AG20443 (cell line): ENCODE data around the gene ILDR2.

ENCODE experiments used
- DNase-seq: peaks from one replicate; pipeline ENCODE4 v3.0.0; 2012; ENCODE audit warnings: low spot score, mixed read lengths

Gene ILDR2

DNA sequence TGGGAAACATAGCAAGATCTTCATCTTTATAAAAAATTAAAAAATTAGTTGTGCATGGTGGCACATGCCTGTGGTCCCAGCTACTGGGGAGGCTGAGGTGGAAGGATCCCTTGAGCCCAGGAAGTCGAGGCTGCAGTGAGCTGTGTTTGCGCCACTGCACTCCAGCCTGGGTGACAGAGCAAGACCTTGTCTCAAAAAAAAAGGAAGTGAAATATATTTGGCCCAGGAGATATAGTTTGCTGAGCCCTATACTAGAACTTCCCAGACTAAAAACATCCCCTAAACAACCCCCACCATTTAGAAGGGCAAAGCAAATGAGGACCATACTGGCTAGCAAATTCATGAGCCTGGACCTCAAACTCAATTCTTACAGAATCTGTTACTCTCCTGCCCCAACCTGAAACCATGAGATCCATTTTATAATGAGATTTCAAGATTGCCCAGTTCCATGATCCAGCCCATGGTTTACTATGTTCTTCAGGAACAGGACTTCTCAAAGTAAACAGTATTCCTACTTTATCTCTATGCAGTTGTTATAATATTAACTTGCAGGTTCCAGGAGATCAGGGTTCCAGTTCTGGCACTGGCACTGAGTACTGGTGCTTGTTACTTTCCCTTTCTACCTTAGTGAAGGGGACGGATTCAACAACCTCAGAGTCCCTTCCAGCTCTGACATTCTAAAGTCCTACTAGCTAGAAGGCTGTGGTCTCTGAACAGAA is 50.4 kb downstream of the ILDR2 start:
- no peak for DNase-seq

DNA sequence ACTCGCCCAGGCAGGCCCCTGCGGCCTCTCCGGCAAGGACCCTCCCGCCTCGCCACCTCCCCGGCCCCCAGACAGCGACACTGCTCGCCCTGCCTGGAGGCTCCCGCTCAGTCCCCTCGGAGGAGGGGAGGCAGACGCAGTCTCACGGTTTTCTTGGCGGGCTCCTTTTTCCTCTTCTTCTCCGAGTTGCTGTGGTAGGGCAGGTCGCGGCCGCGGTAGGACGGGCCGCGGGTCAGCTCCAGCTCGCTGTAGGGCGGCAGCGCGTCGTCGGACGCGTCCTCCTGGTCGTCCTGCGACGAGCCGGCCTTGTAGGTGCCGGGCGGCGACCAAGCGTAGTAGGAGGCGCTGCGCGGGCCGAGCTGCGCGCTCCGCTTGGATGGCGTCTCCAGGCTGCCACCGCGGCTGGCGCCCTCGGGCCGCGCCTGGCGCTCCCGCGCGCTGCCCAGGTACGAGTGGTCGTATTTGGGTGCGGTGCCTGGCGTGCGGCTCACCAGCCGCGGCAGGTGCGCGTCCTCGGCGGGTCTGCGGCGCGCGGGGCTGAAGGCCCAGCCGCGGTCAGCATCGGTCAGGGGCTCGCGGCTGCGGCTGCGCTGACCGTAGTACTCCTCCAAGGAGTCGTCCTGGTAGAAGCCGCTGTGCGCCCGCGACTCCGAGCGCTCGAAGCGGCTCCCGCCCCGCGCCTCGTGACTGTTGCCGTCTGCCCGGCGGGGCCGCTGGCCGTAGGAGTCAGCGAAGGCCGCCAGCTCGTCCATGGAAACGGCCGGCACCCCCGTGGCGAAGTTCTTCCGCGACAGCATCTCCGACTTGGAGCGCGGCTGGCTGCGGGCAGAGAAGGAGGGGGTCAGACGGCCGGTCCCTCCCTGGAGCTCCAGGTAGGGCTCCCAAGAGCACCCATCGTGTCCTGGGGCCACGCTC is 54.5 kb downstream of the ILDR2 start:
- DNase-seq, result peak; percentile 44

DNA sequence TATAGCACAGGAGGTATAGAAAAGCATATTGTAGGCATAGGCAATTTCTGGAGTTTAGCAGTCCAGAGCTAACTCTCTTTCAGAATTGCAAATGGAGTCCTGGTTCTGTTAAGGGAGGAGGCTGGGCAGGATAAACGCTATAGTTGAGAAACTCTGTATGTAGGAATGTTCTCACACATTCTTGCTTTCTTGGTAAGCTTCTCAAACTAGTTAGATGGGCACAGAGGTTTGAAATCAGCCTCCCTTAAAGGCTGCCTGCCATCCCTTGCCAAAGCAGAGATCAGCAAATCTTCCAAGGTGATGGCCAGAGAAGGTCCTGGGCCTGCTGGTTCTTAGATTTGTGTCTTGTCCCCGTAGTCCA is 56.4 kb downstream of the ILDR2 start:
- DNase-seq, result no peak

DNA sequence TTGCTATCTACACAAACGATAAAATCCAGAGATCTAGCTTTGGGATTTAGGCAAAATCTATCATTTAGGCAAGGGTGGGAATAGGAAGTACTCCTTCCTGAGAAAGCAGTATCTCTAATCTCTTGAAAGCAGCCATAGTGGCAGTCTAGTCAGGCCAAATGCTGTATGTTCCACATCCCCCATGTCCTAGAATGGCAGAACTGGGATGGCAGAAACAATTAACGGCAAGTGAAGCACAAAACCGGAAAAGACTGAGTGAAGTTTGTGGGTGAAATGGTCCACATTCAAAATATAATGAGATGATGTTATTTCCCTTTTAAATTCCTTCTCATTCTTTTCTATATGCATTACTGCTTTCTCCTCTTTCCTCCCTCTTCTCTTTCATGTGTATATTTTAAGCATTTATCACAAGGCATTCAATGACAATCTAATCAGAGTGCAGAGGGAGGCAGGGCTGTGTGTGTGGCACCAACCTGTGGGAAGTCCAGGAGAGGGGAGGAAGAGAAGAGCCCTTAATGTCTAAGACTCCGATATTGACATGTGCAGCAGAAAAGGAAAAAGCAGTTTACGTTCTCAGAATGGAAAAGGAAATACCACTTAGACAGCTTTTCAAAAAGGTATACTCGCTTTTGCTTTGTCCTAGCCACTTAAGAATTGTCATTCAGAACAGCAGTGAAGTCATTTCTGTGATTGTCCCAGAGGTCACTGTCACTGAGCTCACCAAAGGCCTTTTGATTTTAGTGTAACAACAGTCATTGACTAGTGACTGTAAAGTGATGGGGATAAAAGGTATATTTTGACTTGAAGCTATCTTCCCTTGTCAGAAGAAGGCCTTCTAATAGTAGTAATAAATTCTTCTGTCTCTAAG is 57.0 kb downstream of the ILDR2 start:
- DNase-seq, result no peak

DNA sequence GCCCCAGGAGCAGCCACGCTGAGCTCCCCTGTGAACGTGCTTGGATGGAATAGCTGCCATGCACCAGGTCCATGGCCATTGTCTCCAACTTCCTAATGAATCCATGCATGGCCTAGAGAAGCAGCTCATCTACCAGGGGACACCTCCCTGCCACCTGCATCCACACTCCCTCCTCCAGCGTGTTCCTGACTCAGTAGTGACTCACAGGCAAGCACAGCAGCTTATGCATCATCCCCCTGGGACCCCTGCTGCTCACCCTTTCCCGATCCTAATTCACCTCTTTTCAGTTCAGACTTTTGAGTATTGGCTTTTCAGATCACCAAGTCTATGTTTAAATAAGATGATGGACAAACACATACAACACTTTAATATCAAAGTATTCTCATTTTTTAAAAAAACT is 59.4 kb downstream of the ILDR2 start:
- no peak for DNase-seq

DNA sequence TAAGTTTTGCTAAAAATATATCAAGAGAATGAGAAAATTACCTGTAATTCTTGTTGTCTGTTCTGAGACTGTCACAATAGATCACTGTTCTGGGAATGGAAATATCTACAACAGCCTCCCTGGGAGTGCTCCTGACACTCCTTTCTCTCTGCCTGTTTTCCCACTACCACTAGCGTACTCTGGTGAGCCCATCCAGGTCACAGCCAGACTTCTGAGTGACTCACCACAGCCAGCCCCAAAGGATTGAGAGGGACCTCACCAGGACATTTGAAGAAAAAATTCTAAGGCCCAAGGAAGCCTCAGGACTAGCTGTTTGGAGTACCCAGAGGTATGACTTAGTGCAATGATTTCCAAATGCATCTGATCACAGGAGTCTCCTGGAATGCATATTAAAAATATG is 60.3 kb downstream of the ILDR2 start:
- no peak for DNase-seq

DNA sequence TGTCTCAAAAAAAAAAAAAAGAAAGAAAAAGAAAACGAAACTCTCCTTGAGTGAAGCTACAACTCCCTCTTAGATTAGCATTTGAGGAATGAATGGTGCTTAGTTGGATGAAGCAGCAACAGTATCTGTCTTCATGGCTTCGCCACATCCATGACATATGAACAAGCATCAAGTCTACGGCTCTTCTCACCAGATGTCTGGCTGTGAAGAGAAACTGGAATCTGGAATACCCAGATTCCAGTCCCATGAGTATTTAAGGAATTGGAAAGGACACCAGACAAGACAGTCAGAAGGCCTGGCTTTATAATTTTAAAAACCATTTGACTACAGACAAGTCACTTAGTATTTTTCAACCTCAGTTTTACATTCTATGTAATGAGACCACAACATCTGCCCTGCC is 61.2 kb downstream of the ILDR2 start:
- DNase-seq, result no peak

DNA sequence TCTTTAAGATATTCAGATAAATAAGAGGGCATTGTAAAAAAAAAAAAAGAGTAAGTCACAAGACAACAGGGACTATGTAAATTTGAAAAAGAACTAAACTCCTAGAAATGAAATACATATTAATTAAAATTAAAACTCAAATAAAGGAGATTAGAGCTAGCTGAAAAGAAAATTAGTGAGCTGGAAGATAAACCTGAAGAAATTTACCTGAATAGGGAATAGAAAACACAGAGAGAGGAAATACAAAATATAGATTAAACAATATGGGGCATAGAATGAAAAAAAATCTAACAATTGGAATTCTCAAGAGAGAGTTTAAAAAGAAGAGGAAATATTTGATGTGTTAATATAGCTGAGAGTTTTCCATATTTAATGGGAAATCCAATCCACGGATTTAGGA is 63.7 kb downstream of the ILDR2 start:
- no peak for DNase-seq

DNA sequence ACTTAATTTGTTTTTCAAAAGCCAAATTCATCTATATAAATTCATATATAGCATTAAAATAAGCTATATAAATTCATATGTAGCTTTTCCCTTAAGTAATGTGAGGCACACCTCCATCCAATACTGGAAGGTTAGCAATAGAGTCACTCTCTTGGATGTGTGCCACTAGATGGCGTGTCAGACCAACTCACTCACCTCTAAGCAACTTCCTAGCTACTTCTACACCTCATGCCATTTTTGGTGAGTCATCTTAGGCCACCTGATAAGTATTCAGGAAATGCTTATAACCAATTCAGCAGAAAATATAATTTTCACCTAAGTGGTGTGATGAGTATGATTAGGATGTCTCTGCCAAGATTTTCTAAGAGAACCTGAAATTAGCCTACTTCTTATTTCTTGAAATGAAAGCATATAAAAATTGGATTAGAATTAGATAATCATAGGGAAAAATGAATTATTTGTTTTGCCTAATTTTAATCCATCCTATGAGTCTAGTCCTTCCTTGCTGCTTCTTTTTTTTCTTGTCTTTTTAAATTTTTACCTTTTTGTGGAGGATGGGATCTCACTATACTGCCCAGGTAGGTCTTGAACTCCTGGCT is 64.8 kb downstream of the ILDR2 start:
- peak; percentile 51 for DNase-seq

DNA sequence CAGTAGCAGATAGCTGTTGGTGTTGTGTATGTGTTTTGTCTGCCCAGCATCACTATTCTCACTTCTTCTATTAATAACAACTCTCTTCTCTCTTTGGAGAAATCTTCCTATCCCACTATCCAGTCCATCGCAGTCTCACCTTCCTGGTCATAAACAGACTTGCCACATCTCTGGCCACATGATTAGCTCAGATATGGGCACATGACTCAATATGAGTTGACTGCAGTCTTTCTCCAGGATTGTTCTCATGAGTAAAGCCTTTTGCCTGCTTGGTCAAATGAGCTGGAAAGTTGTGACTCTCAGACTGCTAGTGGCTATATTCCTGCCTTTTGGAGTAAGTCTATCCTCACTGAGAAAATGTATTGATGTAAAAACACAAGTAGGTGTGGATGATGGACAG is 66.4 kb downstream of the ILDR2 start:
- DNase-seq, result no peak

DNA sequence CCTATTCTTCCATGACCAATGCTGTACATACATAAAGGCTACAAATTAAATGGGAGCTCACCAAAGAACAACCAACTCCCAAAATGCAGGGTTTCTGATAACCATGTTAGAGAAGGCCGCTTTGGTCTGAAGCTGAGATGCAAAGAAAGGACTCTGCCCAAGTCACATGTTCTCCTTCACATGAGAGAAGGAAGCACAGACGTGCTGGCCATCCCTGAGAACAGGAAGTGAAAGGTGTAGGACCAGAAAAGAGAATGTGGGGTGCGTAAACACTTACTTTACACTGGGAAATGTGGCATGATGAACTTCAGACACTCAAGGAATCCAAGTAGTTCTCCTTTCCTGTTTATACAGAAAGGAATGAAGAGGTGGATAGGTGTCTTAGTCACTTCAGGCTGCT is 67.6 kb downstream of the ILDR2 start:
- DNase-seq, result no peak

DNA sequence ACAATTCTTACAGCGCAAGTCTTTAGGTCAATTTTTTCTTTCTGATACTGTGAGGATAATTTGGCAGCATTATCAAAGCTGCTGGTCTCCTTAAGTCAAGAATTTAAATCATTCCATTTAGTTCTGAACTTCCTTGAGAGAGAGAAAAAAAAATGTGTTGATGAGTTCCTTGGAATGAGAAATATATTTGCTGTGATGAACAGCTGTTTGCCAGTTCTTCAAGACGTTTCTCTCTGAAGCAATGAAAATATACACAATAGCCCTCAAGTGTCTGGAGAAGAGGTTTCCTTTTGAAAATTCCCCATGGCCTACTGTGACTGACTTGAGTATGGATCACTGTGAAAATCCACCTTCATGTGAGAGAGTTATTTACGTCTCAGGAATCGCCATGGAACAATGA is 68.3 kb downstream of the ILDR2 start:
- no peak for DNase-seq

DNA sequence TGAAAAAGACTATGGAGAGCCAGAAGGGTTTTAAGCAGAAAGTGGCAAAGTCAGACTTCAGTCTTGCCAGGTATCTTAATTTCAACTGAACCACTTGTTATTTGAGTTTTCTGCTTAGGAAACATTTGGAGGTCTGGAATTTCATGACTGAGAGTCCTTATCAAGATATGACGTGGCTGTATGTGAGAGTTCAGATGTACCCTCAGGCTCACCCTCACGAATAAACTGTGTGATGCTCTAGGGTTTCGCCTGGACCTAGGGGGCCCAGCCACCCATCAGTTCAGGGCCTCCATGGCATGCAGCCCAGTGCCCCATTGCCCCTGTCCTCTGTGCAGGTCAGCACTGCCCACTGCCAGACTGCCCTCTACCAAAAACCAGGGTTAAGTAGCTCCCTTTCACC is 68.7 kb downstream of the ILDR2 start:
- no peak for DNase-seq

DNA sequence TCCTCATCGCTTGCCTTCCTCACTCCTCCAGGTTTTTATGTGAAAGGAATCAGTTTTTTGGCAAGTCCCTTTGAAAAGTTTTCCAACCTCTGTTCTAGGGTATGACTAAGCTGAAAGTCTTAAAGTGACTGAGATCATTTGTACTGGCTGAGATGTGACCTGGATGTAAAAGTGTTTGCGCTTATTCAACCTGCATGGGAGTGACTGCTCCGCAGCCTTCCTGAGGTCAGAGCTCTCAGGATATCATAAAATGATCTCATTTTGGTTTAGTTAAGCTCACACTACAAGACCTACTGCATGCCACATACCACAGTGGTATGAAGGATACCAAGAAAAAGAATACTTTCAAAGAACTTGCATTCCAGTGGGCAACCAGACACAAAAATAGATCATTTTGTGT is 69.4 kb downstream of the ILDR2 start:
- peak; percentile 27 for DNase-seq

DNA sequence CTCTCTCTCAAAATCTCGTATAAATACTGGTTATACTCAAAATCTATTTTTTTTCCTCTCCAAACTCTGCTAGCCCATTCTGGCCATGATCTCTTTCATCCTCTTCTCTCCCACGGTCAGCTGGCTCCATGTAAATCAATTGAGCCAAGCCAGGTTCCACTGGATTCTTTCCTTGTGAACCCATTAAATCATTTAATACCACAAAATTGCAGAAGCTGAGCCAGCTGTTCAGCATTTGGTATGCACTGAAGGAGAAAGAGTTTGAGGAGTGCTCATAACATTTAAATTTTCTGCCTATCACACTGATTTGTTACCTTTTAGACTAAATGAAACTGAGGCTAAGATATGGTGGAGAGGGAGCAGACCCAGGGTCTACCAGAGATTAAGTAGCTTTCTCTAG is 70.2 kb downstream of the ILDR2 start:
- DNase-seq, result peak; percentile 27

DNA sequence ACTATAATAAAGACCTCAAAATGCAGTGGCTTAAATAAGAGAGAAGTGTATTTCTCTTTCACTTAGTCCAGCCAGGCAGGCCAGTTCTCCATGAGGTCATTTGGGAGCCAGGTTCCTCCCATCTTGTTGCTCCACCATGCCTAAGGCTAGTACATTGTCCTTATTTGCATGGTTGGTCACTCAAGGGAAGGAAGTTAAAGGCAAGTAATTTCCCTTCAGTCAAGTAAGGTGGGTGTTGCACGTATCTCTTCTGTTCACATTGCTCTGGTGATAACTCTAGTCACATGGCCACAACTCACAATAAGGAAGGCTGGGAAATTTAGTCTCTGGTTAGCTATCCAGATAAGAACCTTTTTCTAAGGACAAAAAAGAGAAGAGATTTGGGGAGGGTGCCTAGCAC is 72.1 kb downstream of the ILDR2 start:
- no peak for DNase-seq

DNA sequence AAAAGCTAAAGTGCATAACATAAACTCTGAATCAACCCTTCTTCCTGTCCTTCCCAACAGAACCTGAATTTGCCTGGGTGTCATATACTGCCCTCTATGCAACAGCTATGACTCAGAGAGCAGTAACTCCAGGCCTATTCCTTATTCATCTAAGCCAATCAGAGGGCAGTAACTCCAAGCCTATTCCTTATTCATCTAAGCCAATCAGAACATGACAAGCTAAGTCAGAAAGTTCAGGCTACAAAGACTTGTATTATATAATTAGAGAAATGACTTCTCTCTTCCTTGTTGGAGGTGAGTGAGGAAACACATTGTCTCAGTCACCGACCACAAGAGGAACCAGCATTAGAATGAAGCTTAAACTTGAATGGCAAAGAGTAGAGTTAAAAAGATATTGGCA is 73.1 kb downstream of the ILDR2 start:
- DNase-seq, result no peak

DNA sequence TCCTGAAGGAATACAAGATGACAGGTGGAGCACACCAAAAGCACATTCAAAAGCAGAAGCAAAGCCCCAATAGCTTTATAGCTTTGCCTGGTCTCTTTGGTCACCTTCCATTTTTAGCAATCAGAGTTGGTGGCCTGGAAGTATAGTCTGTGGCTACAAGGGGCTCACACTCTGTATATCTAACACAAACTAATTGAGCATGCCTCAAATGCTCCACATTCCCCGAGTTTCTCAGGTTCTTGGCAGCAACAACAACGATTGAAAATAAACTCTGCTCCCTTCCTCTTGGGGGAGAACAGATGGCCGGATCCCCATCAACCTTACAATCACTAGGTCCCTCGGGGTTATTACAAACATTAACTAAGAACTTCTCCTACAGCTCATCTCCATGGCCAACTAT is 74.4 kb downstream of the ILDR2 start:
- DNase-seq, result no peak

DNA sequence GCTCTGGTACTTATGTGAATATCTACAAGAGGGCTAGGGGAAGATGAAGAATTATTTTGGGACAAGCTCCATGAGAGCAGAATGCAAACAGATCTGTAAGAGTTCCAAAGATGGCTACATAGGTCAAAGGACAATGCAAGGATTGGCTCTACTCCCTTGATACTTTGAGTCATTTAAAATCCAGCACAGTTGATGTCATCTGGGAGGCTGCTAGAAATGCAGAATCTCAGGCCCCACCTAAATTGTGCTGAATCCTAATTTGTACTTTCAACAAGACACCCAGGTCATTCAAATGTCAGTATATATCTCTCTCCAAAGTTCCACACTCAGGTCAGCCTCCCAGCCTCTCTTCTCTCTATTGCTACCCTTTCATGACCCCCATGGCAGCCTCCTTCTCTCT is 75.6 kb downstream of the ILDR2 start:
- no peak for DNase-seq

DNA sequence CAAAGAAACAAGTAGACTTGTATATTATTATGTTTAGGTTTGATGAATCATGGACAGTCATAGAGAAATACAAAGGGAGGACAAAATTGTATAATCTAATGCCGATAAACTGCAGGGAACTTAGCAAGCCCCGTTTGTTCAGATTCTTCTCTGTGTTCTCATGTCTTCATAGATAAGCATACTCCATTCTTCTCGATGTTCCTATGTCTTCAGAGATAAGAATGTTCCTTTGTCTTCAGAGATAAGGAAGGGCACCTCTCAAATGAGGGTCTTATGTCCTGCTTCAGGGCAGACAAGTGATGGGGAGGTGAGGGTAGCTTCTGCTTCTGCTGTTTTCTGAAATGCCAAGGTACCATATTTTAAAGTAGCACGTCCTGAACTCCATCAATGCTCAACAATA is 79.6 kb downstream of the ILDR2 start:
- no peak for DNase-seq

DNA sequence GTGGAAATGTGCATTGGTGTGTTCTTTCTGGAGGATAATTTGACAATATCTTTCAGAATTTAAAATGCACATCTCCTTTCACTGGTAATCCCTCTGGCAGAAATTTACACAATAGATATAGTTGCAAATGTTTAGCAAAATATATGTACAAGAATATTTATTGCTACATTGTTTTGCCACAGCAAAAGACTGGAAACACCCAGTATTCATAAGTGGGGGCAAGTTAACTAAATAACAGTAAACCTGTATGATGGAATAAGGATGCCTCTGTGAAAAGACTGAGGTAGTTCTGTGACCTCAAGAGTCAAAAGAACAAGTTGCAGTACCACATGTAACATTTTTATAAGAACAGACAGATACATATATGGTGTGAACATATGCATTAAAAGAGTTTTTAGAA is 85.6 kb downstream of the ILDR2 start:
- DNase-seq, result no peak

DNA sequence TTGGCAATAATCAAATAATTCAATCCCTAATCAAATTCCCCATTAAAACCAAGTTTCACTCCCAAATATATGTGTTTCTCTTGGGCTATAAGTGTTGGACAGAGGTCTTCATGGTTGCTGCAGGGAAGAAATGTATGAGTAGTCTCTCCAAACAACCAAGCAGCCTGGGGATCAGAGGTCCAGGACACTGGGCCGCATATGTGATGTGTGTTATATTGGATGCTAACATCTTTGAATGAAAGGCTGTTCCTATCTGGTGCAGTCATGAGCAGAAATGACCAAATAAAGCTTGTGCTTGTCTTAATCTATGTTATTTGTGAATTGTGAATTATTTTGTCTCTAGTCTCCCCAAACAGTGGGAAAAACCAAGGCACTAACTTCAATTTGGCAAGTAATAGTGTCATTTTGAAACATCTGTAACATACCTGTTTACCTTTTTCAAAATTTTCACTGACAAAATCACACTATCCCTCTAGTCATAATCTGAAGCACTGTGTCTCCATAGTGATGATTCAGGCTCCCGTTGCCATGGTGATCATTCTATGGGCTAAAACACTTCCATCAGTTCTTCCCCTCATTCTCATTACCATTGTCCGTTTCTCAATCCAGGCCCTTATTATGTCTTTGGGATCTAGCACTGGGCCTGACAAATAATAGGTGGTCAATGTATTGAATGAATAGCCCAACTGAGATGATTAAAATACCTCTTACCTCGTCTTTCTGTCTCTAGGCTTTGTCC is 86.8 kb downstream of the ILDR2 start:
- no peak for DNase-seq
